GM10248 (cell line): Measurements from ENCODE around the gene ALX4.

ENCODE experiments used
- CTCF ChIA-PET: fragments of 300-600 bp; sonication (Branson Sonifier 250); formaldehyde crosslinking; extraction: SDS; loops from one replicate; lab custom pipeline; 2021; ENCODE audit warnings: antibody characterized with exemption; lab: Yijun Ruan, JAX
- POLR2A ChIA-PET: fragments of 350-650 bp; sonication (Branson Sonifier 250); formaldehyde crosslinking; extraction: SDS; loops from one replicate; lab custom pipeline; 2020; ENCODE audit warnings: antibody characterized with exemption; lab: Yijun Ruan, JAX
- DNase-seq: peaks from one replicate; pipeline ENCODE4 v3.0.0; 2012; ENCODE audit errors: extremely low spot score
- TF ChIP-seq, protein P1 (sequence below): IDR thresholded peaks from 2 replicates; pipeline ENCODE4 v1.5.1; 2012; ENCODE audit warnings: mild to moderate bottlenecking, low read depth; ENCODE audit errors: extremely low read depth, missing control alignments, control extremely low read depth

The ALX4 gene

DNA sequence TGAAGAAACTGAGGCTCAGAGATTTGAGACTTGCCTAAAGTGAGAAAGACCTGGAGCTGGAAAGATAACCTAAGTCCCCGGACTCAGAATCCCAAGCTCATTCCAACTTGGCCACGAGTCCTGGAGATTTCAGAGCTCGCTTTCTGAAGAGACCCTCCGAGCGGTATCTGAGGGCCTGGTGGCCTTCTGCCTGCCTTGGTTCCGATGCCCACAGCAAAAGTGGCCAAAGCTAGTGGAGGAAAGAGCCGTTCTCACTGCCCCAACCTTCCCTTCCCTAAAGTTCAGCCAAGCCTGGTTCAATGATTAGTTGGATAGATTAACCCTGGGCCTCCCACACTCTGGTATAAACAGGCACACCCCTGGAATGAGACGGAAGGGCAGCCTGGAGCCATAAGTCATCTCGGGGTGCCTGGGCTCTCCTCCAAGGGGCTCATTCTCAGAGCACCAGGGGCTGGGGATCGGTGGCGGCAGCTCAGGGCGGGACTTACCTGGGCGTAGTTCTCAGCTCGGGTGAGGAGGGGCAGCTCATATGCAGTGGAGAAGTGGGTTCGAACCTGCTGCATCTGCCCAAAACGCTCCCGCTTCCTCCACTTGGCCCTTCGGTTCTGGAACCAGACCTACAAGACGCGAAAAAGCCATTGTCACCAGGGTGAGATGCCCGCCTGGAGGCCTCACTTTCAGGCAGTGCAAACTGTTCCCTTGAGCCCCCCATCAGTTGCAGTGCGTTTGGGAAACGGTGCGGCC lies 42.8 kb downstream of the ALX4 start:
- DNase-seq = peak; percentile 8
- POLR2A ChIA-PET = no interaction called here
- TF ChIP-seq, protein P1, sequence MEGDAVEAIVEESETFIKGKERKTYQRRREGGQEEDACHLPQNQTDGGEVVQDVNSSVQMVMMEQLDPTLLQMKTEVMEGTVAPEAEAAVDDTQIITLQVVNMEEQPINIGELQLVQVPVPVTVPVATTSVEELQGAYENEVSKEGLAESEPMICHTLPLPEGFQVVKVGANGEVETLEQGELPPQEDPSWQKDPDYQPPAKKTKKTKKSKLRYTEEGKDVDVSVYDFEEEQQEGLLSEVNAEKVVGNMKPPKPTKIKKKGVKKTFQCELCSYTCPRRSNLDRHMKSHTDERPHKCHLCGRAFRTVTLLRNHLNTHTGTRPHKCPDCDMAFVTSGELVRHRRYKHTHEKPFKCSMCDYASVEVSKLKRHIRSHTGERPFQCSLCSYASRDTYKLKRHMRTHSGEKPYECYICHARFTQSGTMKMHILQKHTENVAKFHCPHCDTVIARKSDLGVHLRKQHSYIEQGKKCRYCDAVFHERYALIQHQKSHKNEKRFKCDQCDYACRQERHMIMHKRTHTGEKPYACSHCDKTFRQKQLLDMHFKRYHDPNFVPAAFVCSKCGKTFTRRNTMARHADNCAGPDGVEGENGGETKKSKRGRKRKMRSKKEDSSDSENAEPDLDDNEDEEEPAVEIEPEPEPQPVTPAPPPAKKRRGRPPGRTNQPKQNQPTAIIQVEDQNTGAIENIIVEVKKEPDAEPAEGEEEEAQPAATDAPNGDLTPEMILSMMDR = no peak
- CTCF ChIA-PET = interaction anchor here (1.3 to 3.4 kb wide), 3 partner anchors 15 to 173 kb away, joined by 3 to 17 read pairs (median 4); no protein-coding TSS in a partner anchor

DNA sequence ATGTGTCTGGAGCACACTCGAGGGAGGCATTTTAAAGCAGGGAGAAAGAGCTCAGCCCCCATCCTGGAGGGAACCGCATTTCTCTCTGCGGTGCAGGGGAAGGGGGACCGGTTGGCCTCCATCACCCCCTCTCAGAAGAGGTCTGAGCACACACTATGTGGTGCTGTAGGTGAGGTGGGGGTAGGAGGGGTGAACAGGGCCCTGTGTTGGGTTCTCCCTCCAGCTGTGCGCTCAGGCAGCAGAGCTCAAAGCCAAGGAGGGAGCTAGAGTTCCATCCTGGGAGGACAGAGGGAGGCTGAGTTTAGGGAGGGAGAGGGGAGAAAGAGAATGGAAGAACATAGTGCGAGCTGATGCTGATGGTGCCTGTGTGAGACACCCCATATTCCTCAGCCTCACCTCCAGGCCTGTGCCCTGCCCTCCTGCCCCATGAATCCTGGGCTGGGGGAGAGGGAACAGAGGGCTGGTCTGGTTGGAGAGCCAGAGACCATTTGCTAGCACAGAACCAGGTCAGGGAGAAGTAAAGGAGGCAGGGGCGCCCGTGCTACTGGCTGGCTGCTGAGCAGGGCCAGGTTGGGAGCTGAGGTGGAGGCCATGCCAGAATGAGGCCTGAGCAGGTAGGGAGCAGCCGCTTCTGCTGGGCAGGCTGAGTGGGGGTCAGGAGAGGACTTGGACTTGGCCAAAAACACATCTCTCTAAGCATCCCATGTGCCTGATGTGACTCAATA lies 43.7 kb downstream of the ALX4 start:
- ChIA-PET CTCF (interaction anchor here (1.0 to 3.4 kb wide), 5 partner anchors 10 to 172 kb away, joined by 3 to 17 read pairs (median 3); no protein-coding TSS in a partner anchor), POLR2A (no interaction called here)
- no peak for DNase-seq
- TF ChIP-seq, protein P1 = no peak

DNA sequence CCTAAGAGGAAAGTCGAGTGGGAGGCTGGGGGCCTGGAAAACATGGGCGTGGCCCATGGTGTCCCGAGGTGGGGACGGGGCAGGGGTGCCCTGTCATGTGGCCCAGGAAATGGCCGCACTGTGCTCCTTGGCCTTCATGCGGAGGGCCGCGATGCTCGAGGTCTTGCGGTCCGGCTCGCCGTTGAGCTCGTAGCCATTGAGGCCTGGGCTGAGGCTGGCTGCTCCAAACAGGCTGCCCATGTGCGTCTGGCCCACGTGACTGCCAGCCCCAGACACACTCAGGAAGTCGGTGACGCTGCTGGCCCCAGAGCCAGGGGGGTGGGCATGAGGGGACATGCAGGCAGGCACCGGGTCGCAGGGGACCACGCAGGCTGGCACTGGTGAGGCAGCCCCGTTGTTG lies 45.2 kb downstream of the ALX4 start:
- CTCF ChIA-PET = interaction anchor here (1.5 to 3.4 kb wide), 2 partner anchors 11 to 21 kb away, joined by 3 to 17 read pairs; no protein-coding TSS in a partner anchor
- POLR2A ChIA-PET = no interaction called here
- TF ChIP-seq, protein P1 = no peak
- DNase-seq = no peak

DNA sequence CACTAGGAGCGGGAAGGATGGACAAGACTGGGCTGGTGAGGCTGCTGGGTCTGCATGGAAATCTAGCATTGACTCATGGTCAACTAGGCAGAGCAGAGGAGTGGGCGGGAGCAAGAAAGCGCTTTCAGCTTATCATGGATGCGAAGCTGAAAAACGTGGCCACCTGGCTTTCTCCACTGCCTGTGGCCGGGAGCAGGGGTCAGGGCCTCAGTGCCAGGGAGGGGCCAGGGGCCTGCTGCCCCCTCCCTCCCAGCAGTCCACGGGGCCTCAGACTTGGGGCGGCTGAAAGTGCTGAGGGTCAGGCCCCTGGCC lies 45.5 kb downstream of the ALX4 start:
- DNase-seq = no peak
- TF ChIP-seq, protein P1 = no peak
- ChIA-PET POLR2A (no interaction called here), CTCF (no interaction called here)

DNA sequence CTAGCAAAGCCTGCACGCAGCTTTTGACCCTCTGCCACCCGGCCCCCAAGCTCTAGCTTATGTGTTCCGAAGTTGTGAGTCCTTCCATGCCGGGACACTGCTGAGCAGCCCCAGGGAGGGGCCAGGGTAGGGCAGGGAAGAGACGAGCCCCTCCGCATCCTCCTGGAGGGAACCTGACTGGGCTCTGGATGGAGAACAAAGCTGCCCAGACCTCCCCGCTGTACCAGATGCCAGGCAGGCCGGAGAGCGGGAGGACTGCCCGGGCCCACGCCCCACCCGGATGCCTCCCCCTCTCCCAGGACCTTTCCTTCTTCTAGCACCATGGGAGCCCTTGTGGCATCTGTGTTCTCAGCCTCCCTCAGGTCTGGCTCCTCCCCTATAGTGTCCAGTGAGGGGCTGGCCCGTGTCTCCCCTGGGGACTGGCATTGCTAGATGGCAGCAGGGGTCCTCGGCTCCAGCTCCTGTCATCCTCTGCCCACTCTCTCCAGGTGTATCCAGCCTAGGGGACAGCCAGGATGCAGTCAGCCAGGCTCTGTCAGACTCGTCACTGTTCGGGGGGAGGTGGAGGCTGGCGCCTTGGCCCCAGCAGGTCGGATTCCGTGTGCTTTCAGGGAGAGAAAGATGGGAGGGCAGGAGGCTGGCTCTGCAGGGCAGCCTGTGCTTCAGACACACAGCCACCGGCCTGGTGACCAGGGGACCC lies 46.1 kb downstream of the ALX4 start:
- TF ChIP-seq, protein P1 = no peak
- ChIA-PET POLR2A (no interaction called here), CTCF (no interaction called here)
- no peak for DNase-seq
